OCI-M1 (cell line): ENCODE data around the gene PAPPA2.
A peak's percentile ranks its signal among the peaks of the same experiment; 100 is the strongest.
"Not testable (repeated sequence)": the region's sequence is repeated elsewhere in the genome, so short reads cannot be mapped to it uniquely, and the experiment has no call there.

Experiments used
- DNase-seq: peaks from one replicate; lab custom pipeline; 2025; lab: John Stamatoyannopoulos, UW

PAPPA2 gene

DNA sequence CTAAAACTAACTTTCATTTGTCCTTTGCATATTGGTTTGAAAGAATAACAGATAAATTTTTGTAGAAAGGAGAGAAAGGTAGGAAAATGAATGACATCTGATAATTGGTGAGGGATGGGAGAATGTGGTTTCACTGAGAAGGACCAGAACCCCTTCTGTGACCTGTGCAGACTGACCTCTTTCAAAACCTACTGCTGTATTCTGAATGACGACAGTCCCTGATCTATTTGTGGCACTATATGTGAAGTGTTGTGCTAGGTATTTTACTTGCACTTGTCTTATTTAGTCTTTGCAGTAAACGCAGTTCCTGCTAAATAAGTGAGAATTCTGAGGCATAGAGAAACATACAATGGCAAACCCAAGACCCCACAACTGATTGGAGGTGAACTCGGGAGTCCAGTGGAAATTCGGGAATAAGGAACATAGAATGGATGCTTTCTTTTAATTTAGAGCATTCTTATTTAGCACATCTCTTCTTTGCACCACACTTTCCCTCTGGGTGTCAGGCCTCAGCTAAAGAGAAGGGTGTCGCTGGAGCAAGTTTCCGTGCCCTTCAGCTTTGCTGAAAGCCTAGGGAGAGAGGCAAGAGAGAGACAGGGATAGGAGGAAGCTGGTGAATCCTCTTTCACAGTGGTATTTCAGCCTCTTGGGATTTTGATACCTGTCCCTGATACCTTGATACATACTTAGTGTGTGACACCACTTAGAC lies 230.2 kb downstream of the PAPPA2 start:
- DNase-seq, result no peak

DNA sequence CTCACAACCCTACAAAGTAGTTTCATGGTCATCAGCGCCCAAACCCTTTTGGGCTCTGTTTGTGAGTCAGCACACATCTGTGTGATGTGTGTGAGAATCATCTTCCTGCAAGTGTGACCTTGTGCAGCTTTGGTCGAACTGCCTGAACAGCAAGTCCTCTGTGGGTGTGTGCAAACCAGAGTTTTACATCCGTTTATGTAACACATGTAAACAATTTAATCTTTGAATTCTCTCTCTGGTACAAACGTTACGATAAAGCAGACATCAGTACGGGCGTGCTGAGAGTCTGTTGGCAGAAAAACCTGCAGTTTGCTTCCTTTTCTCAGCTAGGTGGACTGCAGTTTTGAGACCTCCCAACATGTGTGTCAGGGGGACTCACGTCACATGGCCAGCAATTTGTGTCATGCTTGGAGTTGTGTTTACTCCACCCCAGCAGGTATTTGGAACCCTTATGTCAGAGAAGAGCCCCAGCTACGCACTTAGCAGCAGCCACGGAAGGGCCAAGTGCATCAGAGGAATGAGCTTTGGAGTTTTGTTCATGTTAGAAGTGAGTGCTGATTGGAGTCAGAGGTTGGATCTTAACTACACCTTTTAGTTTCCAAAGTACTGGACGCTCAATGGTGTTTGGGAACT lies 230.8 kb downstream of the PAPPA2 start:
- no peak for DNase-seq

DNA sequence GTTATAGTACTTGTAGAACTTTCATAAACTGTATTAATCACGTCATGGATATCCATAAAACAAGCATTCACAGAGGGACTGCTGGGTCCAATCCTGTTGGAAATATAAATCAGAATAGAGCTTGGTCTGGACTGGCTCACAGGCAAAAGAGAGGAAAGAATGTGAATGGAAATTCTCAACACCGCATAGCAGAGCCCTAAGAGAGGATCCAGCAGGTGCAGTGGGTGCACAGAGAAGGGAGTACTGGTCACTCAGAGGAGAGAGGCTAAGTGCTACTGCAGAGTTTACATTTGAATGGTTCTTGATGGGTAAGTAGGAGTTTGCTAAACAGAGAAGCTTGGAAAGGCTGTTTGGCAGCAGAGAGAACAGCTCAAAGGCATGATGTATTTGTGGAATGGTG lies 231.7 kb downstream of the PAPPA2 start:
- DNase-seq, result no peak

DNA sequence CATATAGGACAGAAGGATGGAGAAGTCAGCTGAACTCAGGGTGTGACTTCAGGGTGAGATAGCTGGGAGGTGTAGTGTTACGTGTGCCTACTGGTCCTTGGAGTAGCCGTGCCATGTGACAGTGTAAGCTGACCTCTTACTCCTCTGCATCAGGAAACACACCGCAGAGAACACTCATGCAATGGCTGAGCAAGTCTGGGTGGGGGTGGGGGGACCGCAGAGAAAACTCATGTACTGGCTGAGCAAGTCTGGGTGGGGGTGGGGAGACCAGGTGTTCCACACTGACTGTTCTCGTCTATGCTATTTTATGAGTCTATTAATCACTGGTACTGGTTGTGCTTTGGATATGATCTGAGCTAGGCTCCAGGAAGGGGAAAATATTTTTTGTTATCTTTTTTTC lies 233.1 kb downstream of the PAPPA2 start:
- DNase-seq, result peak; percentile 80

DNA sequence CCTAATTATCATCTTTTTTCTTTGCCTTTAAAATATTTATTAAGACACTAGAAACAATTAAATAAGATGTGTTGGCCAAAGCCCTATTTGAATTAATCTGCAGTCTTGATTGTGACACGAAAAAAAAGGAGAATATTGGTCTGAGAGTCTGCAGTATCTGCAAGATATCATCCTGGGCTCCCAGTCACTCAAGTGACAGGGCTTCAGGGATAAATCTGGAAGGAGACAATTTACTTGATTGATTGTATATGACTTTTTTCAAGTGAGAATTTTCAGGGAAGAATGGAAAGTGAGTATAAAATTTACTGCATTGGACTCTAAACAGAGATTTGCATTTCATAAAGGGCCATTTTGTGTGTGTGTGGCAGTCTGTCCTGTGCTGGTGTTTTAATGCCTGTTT lies 233.7 kb downstream of the PAPPA2 start:
- DNase-seq, result no peak

DNA sequence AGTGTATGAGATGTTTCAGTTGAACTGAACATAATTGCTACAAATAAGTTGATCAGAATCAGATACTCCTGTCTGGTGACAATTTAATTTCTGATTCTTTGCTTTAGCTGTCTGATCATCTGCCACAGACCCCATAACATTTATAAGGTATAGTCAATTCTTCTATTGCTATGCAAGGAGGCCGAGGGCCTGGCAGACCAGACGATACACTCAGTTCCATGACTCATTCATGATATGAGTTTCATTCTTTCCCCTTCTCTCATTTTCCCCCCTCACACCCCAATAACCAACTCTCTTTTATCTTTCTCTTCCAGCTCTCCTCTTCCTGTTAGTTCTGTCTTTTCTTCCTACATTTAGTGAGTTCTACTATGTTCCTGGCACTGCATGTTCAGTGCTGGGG lies 236.8 kb downstream of the PAPPA2 start:
- DNase-seq, result no peak

DNA sequence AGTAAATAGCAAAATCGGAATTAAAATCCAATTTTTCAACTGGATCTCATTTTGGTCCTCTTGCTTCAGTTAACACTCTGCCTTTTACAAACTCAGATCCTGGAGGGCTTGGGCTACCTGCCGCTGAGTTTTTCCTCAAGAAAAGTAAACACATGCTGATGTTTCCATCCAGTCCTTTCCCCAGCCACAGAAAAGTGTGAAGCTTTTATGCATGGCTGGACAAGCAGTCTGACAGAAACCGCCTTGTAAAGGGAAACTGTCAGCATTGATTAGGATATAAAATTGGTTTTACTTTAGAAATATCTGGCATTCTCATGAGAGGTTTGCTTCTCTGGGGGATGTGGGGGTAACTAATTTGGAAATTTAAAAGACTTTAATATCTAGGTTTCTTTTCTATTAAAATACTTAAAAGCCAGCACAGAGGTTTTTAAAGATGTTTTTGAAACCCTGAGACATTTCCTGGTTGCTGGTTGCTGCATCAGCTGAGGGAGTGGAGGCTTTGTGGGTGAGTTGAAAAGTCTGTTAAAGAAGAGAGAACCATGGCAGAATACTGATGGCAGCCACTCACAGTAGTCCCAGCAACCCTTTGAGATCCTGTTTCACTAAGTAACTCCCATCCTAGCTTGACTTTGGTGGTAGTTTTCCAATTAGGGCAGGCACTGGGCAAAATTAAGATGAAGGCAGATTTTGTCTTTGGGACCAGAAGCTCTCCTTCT lies 238.3 kb downstream of the PAPPA2 start:
- no peak for DNase-seq

DNA sequence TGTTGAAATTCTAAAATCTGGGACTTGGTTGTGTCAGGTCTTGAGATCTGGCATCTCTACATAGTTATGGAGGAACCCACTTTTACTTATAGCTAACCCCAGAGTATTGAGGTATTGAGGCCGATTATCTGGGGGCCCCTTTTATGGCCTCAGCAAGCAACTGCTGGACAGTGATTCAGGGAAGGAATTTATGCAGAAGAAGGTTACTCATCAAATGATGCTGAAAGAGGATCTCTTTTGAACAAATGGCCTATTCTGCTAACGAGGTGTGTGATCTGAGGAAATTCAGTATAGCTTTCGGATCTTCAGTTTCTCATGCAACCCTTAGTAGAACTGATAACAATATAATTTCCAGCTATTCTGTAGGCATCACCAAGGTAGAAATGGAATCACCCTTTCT lies 239.9 kb downstream of the PAPPA2 start:
- DNase-seq, result no peak

DNA sequence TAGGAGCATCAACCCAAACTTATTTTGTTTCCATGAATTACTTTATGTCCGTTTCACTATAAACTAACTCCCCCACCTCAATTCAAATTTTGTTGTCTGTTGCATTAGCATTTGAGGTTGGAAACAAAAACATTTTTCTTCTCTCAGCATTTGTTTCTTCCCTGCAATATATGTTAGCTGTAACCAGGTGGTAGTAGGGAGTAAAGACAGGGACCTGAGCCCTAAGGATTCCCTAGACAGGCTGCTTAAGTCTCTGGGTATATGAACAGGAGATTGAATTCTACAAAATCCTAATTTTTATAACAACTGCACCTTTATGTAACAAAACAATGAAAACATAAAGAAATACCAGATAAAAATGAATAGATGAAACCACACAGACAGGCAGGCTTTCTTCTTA lies 242.6 kb downstream of the PAPPA2 start:
- no peak for DNase-seq

DNA sequence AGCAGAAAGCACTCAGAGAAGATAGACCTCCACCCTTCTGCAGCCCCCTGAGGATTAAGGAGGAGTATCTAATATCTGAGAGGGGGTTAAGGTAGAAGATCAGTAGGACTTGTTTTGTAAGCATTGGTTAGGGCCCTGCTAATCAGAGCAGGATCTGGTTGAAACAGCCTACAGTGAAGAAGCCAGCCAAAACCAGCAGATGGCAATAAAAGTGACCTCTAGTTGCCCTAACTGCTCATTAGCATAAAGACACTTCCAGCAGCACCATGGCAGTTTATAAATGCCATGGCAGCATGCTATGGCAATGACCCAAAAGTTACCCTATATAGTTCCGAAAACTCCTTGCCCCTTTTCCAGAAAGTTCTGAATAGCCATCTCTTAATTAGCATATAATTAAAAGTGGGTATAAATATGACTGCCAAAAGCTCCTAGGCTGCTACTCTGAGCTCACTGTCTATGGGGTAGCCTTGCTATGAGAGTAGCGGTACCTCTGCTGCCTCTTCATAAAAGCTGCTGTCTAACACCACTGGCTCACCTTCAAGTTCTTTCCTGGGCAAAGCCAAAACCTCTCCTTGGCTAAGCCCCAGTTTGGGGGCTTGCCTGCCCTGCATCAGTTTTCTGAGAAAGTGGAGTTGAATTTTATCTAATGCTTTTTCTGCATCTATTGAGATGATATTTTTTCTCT lies 254.2 kb downstream of the PAPPA2 start:
- peak; percentile 77 for DNase-seq

DNA sequence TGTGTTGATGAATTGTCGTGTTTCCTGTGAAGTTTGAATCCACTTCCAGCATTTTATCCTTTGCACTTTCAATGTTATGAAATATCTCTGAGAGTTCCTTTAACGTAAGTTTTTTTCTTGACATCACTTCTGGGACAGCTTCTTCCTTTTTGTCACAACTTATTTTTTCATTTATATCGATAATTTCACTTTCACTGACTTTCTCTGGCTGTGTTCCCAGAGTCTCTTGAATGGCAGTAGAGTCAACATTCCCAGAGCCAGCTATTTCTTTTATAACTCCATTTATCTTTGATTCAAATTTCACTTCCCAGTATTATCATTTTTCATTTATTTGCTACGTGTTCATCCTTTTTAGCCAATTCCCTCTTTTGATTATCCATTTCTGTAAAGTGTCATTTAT lies 256.5 kb downstream of the PAPPA2 start:
- DNase-seq, result no peak

DNA sequence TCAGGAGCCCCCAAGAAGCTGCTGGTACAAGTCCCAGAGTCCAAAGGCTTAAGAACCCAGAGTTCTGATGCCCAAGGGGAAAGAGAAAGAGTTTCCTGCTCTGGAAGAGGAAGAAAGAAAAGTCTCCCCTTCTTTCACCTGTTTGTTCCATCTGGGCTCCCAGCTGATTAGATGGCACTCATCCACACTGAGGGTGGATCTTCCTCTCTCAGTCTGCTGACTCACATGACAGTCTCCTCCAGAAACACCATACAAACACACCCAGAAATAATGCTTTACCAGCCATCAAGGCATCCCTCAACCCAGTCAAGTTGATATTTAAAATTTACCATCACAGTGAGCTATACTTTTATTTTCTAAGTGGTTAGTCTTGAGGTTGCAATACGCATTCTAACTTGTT lies 257.9 kb downstream of the PAPPA2 start:
- peak; percentile 40 for DNase-seq

DNA sequence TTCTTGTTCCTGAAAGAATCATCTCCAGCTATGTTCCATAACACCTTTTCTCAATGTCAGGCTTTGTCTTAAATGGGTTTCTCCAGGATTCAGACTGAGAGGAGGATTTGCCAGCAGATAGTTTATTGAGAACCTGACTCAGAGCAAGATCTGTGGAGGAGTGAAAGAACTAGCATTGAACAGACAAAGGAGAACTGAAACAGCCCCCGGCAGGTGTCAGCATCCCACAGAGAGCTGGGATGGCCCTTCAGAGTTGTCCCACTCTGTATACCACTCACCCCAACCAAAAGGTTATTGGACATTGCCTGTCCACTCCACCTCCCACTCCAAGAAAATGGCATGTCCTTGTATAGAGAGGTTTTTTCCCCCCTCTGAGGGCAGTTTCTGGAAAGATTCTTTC lies 270.7 kb downstream of the PAPPA2 start:
- DNase-seq, result no peak

DNA sequence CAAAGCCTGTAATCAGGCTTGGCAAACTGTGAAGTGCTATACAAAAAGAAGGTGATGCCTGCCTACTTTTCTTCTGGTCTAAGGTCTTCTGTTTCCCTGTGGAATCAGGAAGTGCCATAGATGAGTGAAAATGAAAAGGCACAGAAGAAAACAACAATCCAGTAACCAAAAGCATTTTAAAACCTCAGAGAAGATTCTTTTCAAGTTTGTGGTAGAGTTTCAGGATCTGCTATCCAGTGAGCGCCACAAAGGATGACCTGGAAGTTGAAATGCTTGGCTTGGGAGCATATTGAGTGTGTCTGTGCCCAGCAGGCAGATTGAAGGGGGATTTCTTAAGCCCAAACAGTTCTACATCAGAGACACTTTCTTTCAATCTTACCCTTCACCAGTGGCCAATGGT lies 272.2 kb downstream of the PAPPA2 start:
- no peak for DNase-seq

DNA sequence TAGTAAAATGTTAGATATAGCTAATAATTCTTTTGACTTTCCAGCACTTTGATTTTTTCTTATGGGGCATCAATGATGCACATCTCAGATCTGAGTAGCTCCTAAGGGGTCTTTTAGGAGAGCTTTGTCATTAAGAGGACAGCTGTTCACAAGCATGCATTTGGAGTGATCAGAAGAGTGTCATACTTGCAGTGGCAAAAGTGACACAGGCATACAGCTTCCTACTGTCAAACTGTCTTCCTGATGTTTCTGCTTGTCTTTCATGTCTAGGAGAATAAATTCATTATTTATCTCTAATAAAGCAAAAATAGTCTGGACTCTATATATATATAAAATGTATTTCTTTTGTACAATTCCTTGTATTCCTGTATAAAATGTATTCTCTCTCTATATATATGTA lies 273.0 kb downstream of the PAPPA2 start:
- DNase-seq, result no peak

DNA sequence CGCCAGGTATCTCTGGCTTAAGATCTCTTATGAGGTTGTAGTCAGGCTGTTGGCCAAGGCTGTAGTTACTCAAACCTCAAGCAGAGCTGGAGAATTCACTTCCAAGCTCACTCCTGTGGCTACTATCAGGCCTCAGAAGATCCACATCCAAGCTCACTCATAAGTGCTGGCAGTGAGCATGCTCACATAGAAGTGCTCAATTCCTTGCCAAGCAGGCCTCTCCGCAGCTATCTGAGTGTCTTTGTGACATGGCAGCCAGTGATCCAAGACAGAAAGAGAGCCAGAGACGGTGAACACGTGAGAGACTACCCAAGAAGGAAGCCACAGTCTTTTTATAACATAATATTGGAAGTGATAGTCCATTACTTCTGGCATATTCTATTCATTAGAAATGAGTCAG lies 278.2 kb downstream of the PAPPA2 start:
- no peak for DNase-seq

DNA sequence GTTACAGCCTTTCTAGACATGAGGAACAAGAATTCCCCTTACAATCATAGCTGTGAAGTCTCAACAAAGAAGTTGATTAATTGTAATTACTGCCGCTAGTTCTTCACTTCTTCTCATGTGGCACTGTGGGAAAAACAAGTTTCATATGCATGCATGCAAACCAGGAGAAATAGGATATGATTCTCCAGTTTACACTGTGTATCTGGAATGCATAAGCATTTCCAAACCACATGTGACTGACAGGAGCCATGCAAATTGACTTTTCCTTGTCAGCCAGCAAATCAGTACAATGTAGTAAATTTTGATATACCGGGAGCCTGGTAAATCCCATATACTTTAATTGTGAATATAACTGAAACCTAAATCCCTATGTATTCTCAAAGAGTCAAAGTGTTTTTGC lies 279.3 kb downstream of the PAPPA2 start:
- no peak for DNase-seq

DNA sequence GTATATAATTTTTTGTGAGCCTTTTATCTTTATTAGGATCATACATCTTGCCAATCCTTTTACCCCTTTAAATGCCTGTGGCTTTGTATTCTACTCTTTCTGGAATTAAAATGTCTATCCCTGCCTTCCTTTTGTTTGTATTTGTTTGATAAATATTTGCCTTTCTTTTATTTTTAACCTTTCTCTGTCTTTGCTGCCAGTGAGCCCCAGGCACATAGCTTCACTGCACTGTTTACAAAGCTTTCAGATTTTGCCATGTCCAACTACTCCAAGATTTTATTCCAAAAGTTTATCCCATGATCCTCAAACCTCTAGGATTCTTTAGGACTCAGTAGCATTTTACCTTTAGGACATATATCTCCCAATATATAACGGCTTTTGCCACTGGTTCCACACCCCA lies 281.2 kb downstream of the PAPPA2 start:
- no peak for DNase-seq

DNA sequence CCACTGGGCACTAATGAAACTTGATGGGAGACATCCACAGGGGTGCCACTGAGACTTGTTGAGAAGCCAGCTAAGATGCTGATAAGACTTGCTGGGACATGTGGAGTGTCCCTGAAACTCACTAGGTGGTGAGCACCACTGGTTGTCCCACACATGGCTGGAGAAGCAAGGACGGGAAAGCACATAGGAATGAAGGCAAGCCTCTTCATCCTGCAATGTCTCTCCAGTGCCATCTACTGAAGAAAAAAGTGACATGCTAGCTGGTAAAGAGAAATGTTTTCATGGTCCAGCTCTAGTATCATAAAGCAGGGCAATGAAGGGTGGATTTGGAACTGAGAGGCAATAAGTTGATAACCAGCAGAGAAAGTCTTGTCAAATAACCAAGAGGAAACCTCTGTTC lies 283.0 kb downstream of the PAPPA2 start:
- peak; percentile 56 for DNase-seq

DNA sequence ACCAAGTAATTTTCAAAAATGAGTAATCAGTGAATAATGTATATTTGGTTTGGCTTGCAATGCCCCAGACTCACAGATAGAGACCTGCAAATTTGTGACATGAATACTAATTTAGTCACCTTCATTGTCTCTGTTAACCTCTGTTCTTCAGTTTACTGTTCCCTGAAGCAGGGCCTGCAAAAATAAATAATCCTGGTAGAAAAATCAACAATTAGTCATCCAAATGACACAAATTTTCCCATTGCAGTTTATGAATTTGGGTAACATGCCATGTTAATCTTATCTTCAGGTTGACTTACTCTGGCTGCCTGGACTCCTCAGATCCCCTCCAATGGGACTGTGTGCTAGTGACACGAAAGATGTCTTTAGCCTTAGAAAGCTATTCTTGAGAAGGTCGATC lies 289.5 kb downstream of the PAPPA2 start:
- no peak for DNase-seq

DNA sequence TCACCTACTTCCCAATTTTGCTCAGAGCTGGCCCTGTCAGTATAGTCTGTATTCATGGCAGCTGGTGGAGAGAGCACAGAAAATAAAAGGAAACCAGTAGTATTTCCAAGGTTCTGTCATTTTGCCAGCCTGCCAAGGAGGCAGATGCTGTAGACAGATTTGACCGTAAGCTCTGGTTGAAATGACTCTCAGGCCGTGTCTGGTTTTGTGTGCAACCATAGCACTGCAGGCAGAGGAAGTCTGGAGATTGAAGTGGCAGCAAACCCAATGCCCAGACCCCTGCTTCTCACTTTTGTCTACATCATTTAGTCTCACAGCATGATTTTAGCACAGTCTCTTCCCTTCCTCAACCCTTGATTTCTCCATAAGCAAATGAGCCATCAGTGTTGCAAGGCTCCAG lies 291.7 kb downstream of the PAPPA2 start:
- peak; percentile 56 for DNase-seq

DNA sequence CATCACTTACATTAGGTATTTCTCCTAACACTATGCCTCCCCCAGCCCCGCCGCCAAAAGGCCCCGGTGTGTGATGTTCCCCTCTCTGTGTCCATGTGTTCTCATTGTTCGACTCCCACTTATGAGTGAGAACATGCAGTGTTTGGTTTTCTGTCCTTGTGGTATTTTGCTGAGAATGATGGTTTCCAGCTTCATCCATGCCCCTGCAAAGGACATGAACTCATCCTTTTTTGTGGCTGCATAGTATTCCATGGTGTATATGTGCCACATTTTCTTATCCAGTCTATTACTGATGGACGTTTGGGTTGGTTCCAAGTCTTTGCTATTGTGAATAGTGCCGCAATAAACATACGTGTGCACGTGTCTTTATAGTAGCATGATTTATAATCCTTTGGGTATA lies 293.8 kb downstream of the PAPPA2 start:
- not testable (repeated sequence) for DNase-seq

DNA sequence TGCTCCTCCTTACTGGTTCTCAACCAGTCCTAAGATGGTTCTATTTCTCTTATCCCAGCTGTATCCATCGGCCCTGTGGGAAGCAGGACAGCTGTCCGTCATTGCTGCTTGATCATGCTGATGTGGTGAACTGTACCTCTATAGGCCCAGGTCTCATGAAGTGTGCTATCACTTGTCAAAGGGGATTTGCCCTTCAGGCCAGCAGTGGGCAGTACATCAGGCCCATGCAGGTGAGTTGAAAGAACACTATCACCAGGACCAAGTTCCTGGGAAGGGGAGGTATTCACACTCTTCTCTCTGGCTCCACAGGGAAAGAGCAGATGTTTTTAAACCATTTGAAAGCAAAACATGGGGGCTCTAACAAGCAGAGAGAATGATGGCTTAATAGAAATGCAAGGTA lies 302.6 kb downstream of the PAPPA2 start:
- DNase-seq, result no peak
